COLO668 (cell line): ENCODE results near the gene RSPO1.
"Not testable (repeated sequence)": the region's sequence is repeated elsewhere in the genome, so short reads cannot be mapped to it uniquely, and the experiment has no call there.

ENCODE experiments used
- DNase-seq: peaks from one replicate; lab custom pipeline; 2025; ENCODE audit not compliant: unreplicated experiment; lab: John Stamatoyannopoulos, UW

The RSPO1 gene

GRCh38 chr1:37634244-37634991 is at the start of gene RSPO1:
Gene RSPO1, minus strand, starts transcription at chr1:37634892. Its CDS starts 5,231 bp downstream, at chr1:37629661.
- DNase-seq: no peak

GRCh38 chr1:37684182-37684581 is 49.5 kb upstream of the RSPO1 start:
- not testable (repeated sequence) for DNase-seq

GRCh38 chr1:37682334-37682987 is 47.8 kb upstream of the RSPO1 start:
- DNase-seq: peak; percentile 76

- DNase-seq: no peak
Observed at GRCh38 chr1:37680933-37681332, 46.2 kb upstream of the RSPO1 start.

GRCh38 chr1:37677808-37678207 is 43.1 kb upstream of the RSPO1 start:
- no peak for DNase-seq

GRCh38 chr1:37677143-37677439 is 42.4 kb upstream of the RSPO1 start:
- no peak for DNase-seq

GRCh38 chr1:37676281-37677142 is 41.8 kb upstream of the RSPO1 start:
- no peak for DNase-seq

- DNase-seq: no peak
Observed at GRCh38 chr1:37673920-37674319, 39.2 kb upstream of the RSPO1 start.

- no peak for DNase-seq
Observed at GRCh38 chr1:37672136-37672870, 37.6 kb upstream of the RSPO1 start.

- DNase-seq: no peak
Observed at GRCh38 chr1:37671261-37671660, 36.6 kb upstream of the RSPO1 start.

- DNase-seq: no peak
Observed at GRCh38 chr1:37670133-37670532, 35.4 kb upstream of the RSPO1 start.

- no peak for DNase-seq
Observed at GRCh38 chr1:37667023-37667671, 32.5 kb upstream of the RSPO1 start.

- DNase-seq: no peak
Observed at GRCh38 chr1:37666241-37666867, 31.7 kb upstream of the RSPO1 start.

- DNase-seq: no peak
Observed at GRCh38 chr1:37663426-37664000, 28.8 kb upstream of the RSPO1 start.

GRCh38 chr1:37662031-37662755 is 27.5 kb upstream of the RSPO1 start:
- no peak for DNase-seq

- DNase-seq: no peak
Observed at GRCh38 chr1:37661401-37661800, 26.7 kb upstream of the RSPO1 start.

- DNase-seq: no peak
Observed at GRCh38 chr1:37660664-37661063, 26.0 kb upstream of the RSPO1 start.

- no peak for DNase-seq
Observed at GRCh38 chr1:37658486-37658885, 23.8 kb upstream of the RSPO1 start.
